PFSK-1 (cell line): Measurements from ENCODE around the gene SYNGAP1.

ENCODE experiments used
- FOXP2 ChIP-seq: optimal IDR thresholded peaks from 2 replicates; pipeline ENCODE3; 2011; ENCODE audit warnings: borderline replicate concordance, control low read depth, inconsistent platforms; ENCODE audit not compliant: insufficient read depth; ENCODE audit errors: extremely low read length, extremely low read depth
- POLR2AphosphoS5 ChIP-seq: IDR thresholded peaks from 2 replicates; pipeline ENCODE4 v1.6.1; 2012; ENCODE audit warnings: low read depth, mild to moderate bottlenecking, control low read depth, low read length, moderate library complexity
- REST ChIP-seq, 2 experiments: IDR thresholded peaks; 2 replicates each; pipeline versions ENCODE4 v1.6.1 to v1.8.0; 2011 to 2012; ENCODE audit warnings: low read depth in 2 of 2, low read length in 2 of 2, control low read depth in 1 of 2, inconsistent platforms in 1 of 2, mild to moderate bottlenecking in 1 of 2, moderate library complexity in 1 of 2; ENCODE audit not compliant: insufficient read depth in 1 of 2
- SIN3A ChIP-seq: IDR thresholded peaks from 2 replicates; pipeline ENCODE4 v1.6.1; 2012; ENCODE audit warnings: mild to moderate bottlenecking, low read length, moderate library complexity, borderline replicate concordance; ENCODE audit not compliant: insufficient read depth
- TAF1 ChIP-seq: IDR thresholded peaks from 2 replicates; pipeline ENCODE4 v1.6.1; 2012; ENCODE audit warnings: low read length, control low read depth, borderline replicate concordance; ENCODE audit not compliant: insufficient read depth

The SYNGAP1 gene

GRCh38 chr6:33440649-33441309, 20.9 kb downstream of the SYNGAP1 start:
- no peak for TF ChIP-seq SIN3A
- no peak for TF ChIP-seq TAF1
- no peak for TF ChIP-seq REST (IDR thresholded peaks at IDR 0.05; ENCODE audit: insufficient read depth in 1 of 2, low read depth in 2 of 2, low read length in 2 of 2)
- TF ChIP-seq FOXP2: no peak
- no peak for TF ChIP-seq POLR2AphosphoS5

GRCh38 chr6:33441457-33441856, 21.6 kb downstream of the SYNGAP1 start:
- no peak for TF ChIP-seq REST (IDR thresholded peaks at IDR 0.05; ENCODE audit: insufficient read depth in 1 of 2, low read depth in 2 of 2, low read length in 2 of 2)
- no peak for TF ChIP-seq TAF1
- no peak for TF ChIP-seq SIN3A
- TF ChIP-seq FOXP2: no peak
- TF ChIP-seq POLR2AphosphoS5: no peak

- no peak for TF ChIP-seq SIN3A
- no peak for TF ChIP-seq POLR2AphosphoS5
- TF ChIP-seq REST (IDR thresholded peaks at IDR 0.05; ENCODE audit: insufficient read depth in 1 of 2, low read depth in 2 of 2, low read length in 2 of 2): no peak
- no peak for TF ChIP-seq FOXP2
- TF ChIP-seq TAF1: no peak
Measured at GRCh38 chr6:33442283-33442682, 22.4 kb downstream of the SYNGAP1 start.

GRCh38 chr6:33443025-33443424, 23.2 kb downstream of the SYNGAP1 start:
- TF ChIP-seq SIN3A (no peak), FOXP2 (no peak), POLR2AphosphoS5 (no peak), TAF1 (no peak)

GRCh38 chr6:33443619-33444504, 24.0 kb downstream of the SYNGAP1 start:
- TF ChIP-seq SIN3A (no peak), POLR2AphosphoS5 (peak; percentile 49; the same call in 1 of the 2 replicates)

GRCh38 chr6:33445119-33445603, 25.3 kb downstream of the SYNGAP1 start:
- no peak for TF ChIP-seq SIN3A

- TF ChIP-seq REST (IDR thresholded peaks at IDR 0.05; ENCODE audit: insufficient read depth in 1 of 2, low read depth in 2 of 2, low read length in 2 of 2) (no peak), POLR2AphosphoS5 (no peak), FOXP2 (no peak), TAF1 (no peak)
Measured at GRCh38 chr6:33446356-33446755, 26.5 kb downstream of the SYNGAP1 start.
